HG03175 (cell line): ENCODE results near the gene PSME2.
"Not testable (repeated sequence)": the region's sequence is repeated elsewhere in the genome, so short reads cannot be mapped to it uniquely, and the experiment has no call there.

Experiments used
- ATAC-seq: cut with Tn5 transposase; IDR thresholded peaks from one replicate; pipeline ENCODE4 v1.9.1; 2021; ENCODE audit warnings: mild to moderate bottlenecking, moderate library complexity; ENCODE audit not compliant: unreplicated experiment

The PSME2 gene

GRCh38 chr14:24115422-24116127 is 30.8 kb downstream of the PSME2 start:
- ATAC-seq, result no peak

- peak; percentile 87 for ATAC-seq
Observed at GRCh38 chr14:24114532-24115421, 31.6 kb downstream of the PSME2 start, which contains the start of the genes DCAF11 and NRL. DCAF11 (plus strand) TSS chr14:24114777; CDS start chr14:24115595, 818 bp downstream. NRL (minus strand) TSS chr14:24114949; CDS start chr14:24082848, 32,101 bp downstream.

- ATAC-seq, result peak; percentile 26
Observed at GRCh38 chr14:24113801-24114531, 32.4 kb downstream of the PSME2 start.

DNA sequence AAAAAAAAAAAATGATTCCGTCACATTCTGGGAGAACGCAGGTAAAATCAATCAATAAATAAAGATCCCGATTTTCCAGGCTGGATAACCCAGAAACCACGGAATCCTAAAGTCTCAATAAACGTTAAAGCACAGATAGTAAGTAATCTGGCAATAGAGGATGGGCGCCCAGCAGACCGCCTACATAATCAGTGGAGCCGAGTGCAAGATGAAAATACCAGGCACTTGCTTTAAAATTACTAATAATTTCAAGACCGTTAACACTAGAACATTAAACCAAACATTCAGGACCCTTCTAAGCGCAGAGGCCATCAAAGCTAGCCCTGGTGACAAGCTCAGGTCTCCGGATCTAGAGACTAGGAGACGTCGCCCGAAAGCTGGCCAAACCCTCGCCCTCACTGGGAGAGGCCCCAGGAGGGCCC is 33.0 kb downstream of the PSME2 start:
- ATAC-seq, result no peak

- no peak for ATAC-seq
Observed at GRCh38 chr14:24110523-24110922, 35.9 kb downstream of the PSME2 start.

DNA sequence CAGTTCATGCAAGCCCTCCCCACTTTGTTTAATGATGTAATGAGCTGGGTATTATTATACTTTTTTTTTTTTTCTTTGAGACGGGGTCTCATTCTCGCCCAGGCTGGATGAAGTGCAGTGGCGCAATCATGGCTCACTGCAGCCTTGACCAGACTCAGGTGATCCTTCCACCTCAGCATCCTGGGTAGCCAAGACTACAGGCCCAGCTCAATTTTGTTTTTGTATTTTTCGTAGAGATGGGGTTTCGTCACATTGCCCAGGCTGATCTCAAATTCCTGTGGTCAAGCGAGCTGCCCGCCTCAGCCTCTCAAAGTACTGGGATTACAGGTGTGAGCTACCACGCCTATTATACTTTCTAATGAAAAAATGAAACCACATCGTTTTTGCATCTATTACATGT is 36.4 kb downstream of the PSME2 start:
- ATAC-seq, result no peak

DNA sequence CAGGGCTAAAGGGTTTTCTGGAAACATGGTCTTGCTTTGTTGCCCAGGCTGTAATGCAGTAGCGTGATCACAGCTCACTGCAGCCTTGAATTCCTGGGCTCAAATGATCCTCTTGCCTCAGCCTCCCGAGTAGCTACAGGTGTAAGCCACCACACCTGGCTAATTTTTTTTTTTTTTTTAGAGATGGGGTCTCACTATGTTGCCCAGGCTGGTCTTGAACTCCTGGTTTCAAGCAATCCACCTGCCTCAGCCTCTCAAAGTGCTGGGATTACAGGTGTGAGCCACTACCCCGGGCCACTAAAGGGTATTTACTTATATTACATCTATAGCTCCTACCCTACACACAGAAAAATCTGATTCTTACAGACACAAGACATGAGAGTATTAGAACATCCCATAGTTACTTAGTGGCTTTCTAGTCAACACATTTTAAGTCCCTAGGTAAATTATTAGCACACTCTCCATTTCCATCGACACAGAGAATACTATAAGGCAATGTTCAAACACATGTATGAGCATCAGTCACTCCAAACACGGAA is 38.0 kb downstream of the PSME2 start:
- ATAC-seq, result peak; percentile 47

- ATAC-seq, result no peak
Observed at GRCh38 chr14:24106672-24107271, 39.6 kb downstream of the PSME2 start.

- not testable (repeated sequence) for ATAC-seq
Observed at GRCh38 chr14:24105609-24106239, 40.7 kb downstream of the PSME2 start.

DNA sequence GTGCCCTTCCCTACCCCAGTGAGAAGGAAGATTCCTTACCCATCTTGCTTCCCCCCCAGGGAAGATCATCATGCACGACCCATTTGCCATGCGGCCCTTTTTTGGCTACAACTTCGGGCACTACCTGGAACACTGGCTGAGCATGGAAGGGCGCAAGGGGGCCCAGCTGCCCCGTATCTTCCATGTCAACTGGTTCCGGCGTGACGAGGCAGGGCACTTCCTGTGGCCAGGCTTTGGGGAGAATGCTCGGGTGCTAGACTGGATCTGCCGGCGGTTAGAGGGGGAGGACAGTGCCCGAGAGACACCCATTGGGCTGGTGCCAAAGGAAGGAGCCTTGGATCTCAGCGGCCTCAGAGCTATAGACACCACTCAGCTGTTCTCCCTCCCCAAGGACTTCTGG is 43.0 kb downstream of the PSME2 start:
- ATAC-seq, result no peak

DNA sequence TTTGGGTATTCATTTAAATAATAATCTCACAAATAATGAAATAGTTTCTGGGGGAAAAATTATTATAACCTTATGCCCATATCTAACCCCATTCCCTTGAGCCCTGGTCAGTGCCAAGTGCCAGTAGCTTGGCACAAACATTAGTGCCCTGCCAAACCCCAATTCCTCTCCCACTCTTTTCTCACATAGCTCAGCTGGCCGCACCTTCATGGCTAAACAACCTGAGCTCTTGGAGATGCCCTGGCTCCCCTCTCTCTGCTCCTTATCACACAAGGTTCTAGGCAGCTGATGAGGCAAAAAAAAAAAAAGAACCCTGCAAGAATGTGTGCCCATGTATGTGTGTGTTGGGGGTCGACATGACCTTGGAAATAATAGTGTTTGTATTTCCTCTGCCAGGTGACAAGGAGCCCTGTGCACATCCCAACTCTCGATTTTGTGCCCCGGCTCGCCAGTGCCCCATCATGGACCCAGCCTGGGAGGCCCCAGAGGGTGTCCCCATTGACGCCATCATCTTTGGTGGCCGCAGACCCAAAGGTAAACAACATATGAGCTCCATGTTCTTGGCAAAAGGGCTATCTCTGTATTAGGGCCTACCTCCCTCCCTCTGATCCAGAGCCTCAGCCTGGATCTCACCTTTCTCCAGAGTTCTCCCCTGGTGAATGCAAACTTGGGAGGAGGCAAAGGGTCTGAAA is 43.9 kb downstream of the PSME2 start:
- no peak for ATAC-seq

- no peak for ATAC-seq
Observed at GRCh38 chr14:24100982-24101494, 45.4 kb downstream of the PSME2 start.

DNA sequence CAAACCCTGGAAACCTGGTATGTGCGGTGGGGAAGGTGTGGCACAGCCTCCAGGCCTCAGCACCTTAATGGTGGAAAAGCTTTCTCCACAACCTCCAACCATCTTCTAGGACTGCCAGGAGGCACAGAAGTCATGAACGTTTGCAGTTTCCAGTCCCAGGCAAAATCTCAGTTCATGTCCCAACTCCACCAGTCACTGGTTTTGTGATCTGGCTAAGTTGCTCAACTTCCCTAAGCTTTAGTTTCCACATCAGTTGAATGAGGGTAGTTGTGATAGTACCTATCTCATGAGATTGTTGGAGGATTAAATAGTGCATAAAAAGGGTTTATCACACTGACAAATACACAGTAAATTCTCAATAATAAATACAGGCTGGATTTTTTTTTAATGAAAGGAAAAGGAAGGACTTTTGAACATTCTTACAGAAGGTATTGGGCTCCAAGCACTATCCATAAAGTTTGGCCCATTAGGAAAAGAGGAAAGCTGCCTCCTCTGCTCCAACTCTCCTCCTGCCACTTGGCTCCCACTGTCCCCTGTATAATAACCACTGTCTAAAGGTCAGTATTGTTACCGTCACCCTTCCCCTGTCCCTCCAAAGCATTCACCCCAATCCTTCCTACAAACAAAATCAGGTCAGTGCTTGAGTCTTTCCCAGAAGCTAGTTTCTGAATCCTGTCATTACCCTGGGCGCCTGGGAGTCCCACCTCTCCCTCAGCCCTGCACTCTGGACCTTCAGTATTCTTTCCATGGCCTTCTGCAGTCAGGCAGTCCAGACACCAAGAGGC is 46.0 kb downstream of the PSME2 start:
- no peak for ATAC-seq

GRCh38 chr14:24098927-24099813 is 47.2 kb downstream of the PSME2 start:
- no peak for ATAC-seq

DNA sequence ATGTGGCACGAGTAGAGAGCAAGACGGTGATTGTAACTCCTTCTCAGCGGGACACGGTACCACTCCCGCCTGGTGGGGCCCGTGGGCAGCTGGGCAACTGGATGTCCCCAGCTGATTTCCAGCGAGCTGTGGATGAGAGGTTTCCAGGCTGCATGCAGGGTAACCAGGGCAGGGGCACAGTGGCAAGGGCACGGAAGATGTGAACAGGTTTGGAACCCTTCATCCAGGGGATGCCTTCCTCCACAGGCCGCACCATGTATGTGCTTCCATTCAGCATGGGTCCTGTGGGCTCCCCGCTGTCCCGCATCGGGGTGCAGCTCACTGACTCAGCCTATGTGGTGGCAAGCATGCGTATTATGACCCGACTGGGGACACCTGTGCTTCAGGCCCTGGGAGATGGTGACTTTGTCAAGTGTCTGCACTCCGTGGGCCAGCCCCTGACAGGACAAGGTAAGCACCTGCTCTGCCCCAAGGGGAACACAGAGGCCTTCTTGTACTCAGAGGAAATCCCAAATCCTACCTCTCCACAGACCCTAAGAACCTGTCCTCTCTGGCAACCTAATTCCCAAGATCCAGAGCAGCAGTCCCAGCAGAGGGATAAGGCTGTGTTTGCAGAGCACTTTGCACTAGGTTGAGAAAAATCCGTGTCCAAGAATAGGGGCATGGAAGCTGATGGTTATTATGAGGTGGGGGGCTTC is 48.0 kb downstream of the PSME2 start:
- no peak for ATAC-seq

DNA sequence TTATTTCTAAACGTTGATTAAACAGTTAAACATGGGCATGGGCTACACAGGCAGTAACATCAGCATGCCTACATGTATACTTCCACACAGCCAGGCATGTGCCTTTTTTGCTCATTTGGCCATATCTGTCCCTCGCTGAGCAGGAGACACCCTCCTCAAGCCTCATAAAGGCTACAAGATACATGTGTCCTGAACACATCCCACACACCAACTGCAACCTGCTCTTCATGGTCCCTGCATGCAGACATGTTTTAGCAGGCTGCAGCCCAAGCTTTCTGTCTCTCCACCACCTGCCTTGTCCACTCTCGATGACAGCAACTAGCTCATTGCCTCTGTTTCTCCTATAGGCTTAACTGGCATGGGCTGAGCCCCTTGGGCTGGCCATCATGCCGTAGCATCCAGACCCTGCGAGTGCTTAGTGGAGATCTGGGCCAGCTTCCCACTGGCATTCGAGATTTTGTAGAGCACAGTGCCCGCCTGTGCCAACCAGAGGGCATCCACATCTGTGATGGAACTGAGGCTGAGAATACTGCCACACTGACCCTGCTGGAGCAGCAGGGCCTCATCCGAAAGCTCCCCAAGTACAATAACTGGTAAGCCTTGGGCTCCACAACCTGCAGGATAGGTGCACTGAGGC is 49.7 kb downstream of the PSME2 start:
- ATAC-seq, result no peak
